Astrocyte (in vitro differentiated cells and primary cell): ENCODE results near the gene SLBP.

ENCODE experiments used
- EZH2 ChIP-seq: IDR thresholded peaks from 2 replicates; pipeline ENCODE4 v1.6.1; 2012; ENCODE audit warnings: mild to moderate bottlenecking, low read length, inconsistent platforms; ENCODE audit not compliant: insufficient read depth
- TF ChIP-seq, protein P1 (sequence below): IDR thresholded peaks from 2 replicates; pipeline ENCODE4 v1.5.1; 2011; ENCODE audit warnings: low read depth, mild to moderate bottlenecking, inconsistent platforms, low read length, moderate library complexity; ENCODE audit not compliant: insufficient read depth

GRCh38 chr4:1720163-1720983, 8.3 kb upstream of the SLBP start:
- TF ChIP-seq, protein P1, sequence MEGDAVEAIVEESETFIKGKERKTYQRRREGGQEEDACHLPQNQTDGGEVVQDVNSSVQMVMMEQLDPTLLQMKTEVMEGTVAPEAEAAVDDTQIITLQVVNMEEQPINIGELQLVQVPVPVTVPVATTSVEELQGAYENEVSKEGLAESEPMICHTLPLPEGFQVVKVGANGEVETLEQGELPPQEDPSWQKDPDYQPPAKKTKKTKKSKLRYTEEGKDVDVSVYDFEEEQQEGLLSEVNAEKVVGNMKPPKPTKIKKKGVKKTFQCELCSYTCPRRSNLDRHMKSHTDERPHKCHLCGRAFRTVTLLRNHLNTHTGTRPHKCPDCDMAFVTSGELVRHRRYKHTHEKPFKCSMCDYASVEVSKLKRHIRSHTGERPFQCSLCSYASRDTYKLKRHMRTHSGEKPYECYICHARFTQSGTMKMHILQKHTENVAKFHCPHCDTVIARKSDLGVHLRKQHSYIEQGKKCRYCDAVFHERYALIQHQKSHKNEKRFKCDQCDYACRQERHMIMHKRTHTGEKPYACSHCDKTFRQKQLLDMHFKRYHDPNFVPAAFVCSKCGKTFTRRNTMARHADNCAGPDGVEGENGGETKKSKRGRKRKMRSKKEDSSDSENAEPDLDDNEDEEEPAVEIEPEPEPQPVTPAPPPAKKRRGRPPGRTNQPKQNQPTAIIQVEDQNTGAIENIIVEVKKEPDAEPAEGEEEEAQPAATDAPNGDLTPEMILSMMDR: no peak
- TF ChIP-seq EZH2: no peak
